ENCODE results near the gene GRK5.

DNA sequence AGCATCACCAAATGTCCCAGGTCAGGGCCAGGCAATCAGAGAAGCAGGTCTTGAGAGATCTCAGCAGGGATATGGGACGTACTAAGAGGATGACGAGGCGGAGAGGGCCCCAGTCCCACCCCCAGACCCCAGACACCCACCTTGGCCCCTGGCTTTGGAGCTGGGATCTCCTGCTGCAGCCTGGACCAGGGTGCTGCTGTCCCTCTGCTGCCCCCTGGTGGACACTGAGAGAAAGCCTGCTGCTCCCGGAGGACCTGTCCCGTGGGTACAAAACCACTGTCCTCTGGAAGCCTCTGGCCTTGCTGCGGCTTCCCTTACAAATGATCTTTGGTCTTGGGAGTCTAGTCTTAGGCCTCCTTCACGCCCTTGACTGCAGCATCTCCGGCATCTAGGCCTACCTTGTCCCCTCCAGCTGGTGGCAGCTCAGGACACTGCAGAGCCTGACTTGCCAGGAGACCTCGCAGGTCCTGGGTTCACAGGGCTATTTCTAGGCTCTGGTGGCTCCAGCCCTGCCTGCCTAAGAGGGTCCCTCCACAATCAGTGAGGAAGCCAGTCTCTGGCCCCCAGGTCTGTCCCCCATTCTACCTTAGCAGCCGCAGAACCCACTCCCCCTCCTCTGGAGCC, 238.1 kb downstream of the GRK5 start:
- TF ChIP-seq CTCF (IDR thresholded peaks at IDR 0.05) = peak; percentile 99
- TF ChIP-seq TCF7L2 (IDR thresholded peaks at IDR 0.05; ENCODE audit: low read depth, low read length) = no peak
- TF ChIP-seq POLR2AphosphoS5 (IDR thresholded peaks at IDR 0.05; ENCODE audit: low read depth, low read length) = no peak
- TF ChIP-seq REST (IDR thresholded peaks at IDR 0.05; ENCODE audit: insufficient read depth in 1 of 2, low read depth in 2 of 2, low read length in 1 of 2) = no peak
- TF ChIP-seq SIN3A (IDR thresholded peaks at IDR 0.05; ENCODE audit: borderline replicate concordance, insufficient read depth, low read depth, low read length) = no peak

Measured in Panc1 (cell line).